H1 (cell line): ENCODE results near the gene KRT9. TPM values are rescaled to one million over a fixed set of nuclear protein-coding genes. Genes with fewer than 3 reads are reported as not detected.

ENCODE experiments used
- CTCF ChIA-PET: fragments of 300-600 bp; sonication (Branson Sonifier 250); formaldehyde crosslinking; loops from one replicate; lab custom pipeline; 2021; ENCODE audit not compliant: partially characterized antibody; lab: Charles Lee
- POLR2A ChIA-PET: fragments of 300-600 bp; sonication (Branson Sonifier 250); formaldehyde crosslinking; loops from one replicate; lab custom pipeline; 2021; ENCODE audit warnings: inconsistent platforms; ENCODE audit not compliant: partially characterized antibody; lab: Charles Lee
- DNase-seq, 2 experiments: peaks; one replicate each; pipeline versions ENCODE4 v3.0.0 to v3.0.0-alpha.2; 2010 to 2022; ENCODE audit warnings: low spot score in 2 of 2, low read depth in 1 of 2, mixed read lengths in 1 of 2
- FAIRE-seq: peaks from 2 replicates; lab custom pipeline; 2011; peaks lifted over from hg19 to GRCh38; lab: Jason Lieb, UNC
- H2AFZ ChIP-seq: 2 replicates; pipeline ENCODE4 v1.8.1; 2012; ENCODE audit warnings: low read length, inconsistent platforms
- H2AK5ac ChIP-seq: 2 replicates; pipeline ENCODE4 v1.6.1; 2013; ENCODE audit warnings: low read depth, low read length
- H2BK120ac ChIP-seq: replicated peaks from 2 replicates; pipeline ENCODE3; 2013; ENCODE audit warnings: low read depth, low read length, inconsistent platforms
- H2BK12ac ChIP-seq: 2 replicates; pipeline ENCODE4 v1.6.1; 2013; ENCODE audit warnings: low read depth, low read length
- H2BK15ac ChIP-seq: 2 replicates; pipeline ENCODE4 v1.6.1; 2013; ENCODE audit warnings: low read length
- H2BK20ac ChIP-seq: 2 replicates; pipeline ENCODE4 v1.6.1; 2013; ENCODE audit warnings: low read length
- H2BK5ac ChIP-seq: 2 replicates; pipeline ENCODE4 v1.6.1; 2013; ENCODE audit warnings: low read depth, low read length
- H3K14ac ChIP-seq: 2 replicates; pipeline ENCODE4 v1.6.1; 2013; ENCODE audit warnings: inconsistent platforms; ENCODE audit not compliant: insufficient read length
- H3K18ac ChIP-seq: 2 replicates; pipeline ENCODE4 v1.6.1; 2013; ENCODE audit warnings: low read length; ENCODE audit errors: extremely low read depth
- H3K23ac ChIP-seq: 2 replicates; pipeline ENCODE4 v1.6.1; 2013; ENCODE audit warnings: inconsistent platforms; ENCODE audit not compliant: insufficient read length
- H3K23me2 ChIP-seq: 2 replicates; pipeline ENCODE4 v1.6.1; 2013; ENCODE audit warnings: low read depth, low read length
- H3K27ac ChIP-seq: 2 replicates; pipeline ENCODE4 v1.6.1; 2011; ENCODE audit warnings: low read depth, low read length, inconsistent platforms
- H3K27me3 ChIP-seq, 4 experiments: replicated peaks in 1 of 4; 1 replicate in 1 of 4; 2 replicates in 3 of 4; pipeline versions ENCODE4 v1.6.1 to v1.8.1; 2011 to 2013; ENCODE audit warnings: low read length in 3 of 4, mild to moderate bottlenecking in 3 of 4, inconsistent platforms in 2 of 4, mixed read lengths in 2 of 4, moderate library complexity in 1 of 4; ENCODE audit not compliant: control insufficient read depth in 3 of 4, insufficient read depth in 3 of 4; ENCODE audit errors: extremely low read depth in 1 of 4
- H3K36me3 ChIP-seq, 4 experiments: 2 replicates each; pipeline versions ENCODE4 v1.6.1 to v1.8.1; 2011 to 2013; ENCODE audit warnings: mild to moderate bottlenecking in 4 of 4, low read length in 3 of 4, moderate library complexity in 2 of 4, control low read depth in 1 of 4, inconsistent platforms in 1 of 4; ENCODE audit not compliant: insufficient read depth in 4 of 4, control insufficient read depth in 2 of 4
- H3K4ac ChIP-seq: replicated peaks from 2 replicates; pipeline ENCODE3; 2013; ENCODE audit warnings: low read length, low read depth, mixed read lengths, inconsistent platforms; ENCODE audit not compliant: insufficient read length
- H3K4me1 ChIP-seq, 4 experiments: replicated peaks in 1 of 4; 1 replicate in 1 of 4; 2 replicates in 3 of 4; pipeline versions ENCODE4 v1.6.1 to v1.8.1; 2011 to 2013; ENCODE audit warnings: low read length in 3 of 4, inconsistent platforms in 2 of 4, mixed read lengths in 1 of 4; ENCODE audit not compliant: insufficient read depth in 4 of 4, control insufficient read depth in 3 of 4
- H3K4me2 ChIP-seq, 2 experiments: 2 replicates each; pipeline versions ENCODE4 v1.6.1 to v1.8.1; 2011 to 2013; ENCODE audit warnings: low read depth in 2 of 2, low read length in 2 of 2, control low read depth in 1 of 2, inconsistent platforms in 1 of 2, mild to moderate bottlenecking in 1 of 2; ENCODE audit not compliant: insufficient read depth in 1 of 2
- H3K4me3 ChIP-seq, 4 experiments: fragments of 200-600, 300-600 bp in 1 of 4; sonication (generic), shearing (Covaris generic), sonication (Bioruptor Twin) in 1 of 4; 2 replicates each; pipeline versions ENCODE4 v1.5.1 to v1.8.1; 2011 to 2016; ENCODE audit warnings: low read length in 4 of 4, low read depth in 3 of 4, control low read depth in 2 of 4, inconsistent platforms in 2 of 4, mild to moderate bottlenecking in 2 of 4, mixed read lengths in 1 of 4, moderate library complexity in 1 of 4; ENCODE audit not compliant: insufficient read depth in 2 of 4; ENCODE audit errors: extremely low read depth in 1 of 4
- H3K56ac ChIP-seq: replicated peaks from 2 replicates; pipeline ENCODE3; 2013; ENCODE audit warnings: low read depth, mild to moderate bottlenecking, mixed read lengths, low read length, inconsistent platforms; ENCODE audit not compliant: insufficient read length
- H3K79me1 ChIP-seq: 2 replicates; pipeline ENCODE4 v1.6.1; 2013; ENCODE audit warnings: low read depth, low read length, control low read depth
- H3K79me2 ChIP-seq, 2 experiments: 2 replicates each; pipeline versions ENCODE4 v1.6.1 to v1.8.1; 2012 to 2013; ENCODE audit warnings: low read length in 2 of 2, mild to moderate bottlenecking in 2 of 2, inconsistent platforms in 1 of 2; ENCODE audit not compliant: insufficient read depth in 2 of 2, control insufficient read depth in 1 of 2
- H3K9ac ChIP-seq, 4 experiments: replicated peaks in 1 of 4; 1 replicate in 1 of 4; 2 replicates in 3 of 4; pipeline versions ENCODE4 v1.6.1 to v1.8.1; 2011 to 2013; ENCODE audit warnings: low read depth in 3 of 4, low read length in 3 of 4, control low read depth in 2 of 4, mild to moderate bottlenecking in 2 of 4, moderate library complexity in 2 of 4, inconsistent platforms in 1 of 4; ENCODE audit errors: extremely low read depth in 1 of 4
- H3K9me3 ChIP-seq, 2 experiments: 2 replicates each; pipeline versions ENCODE4 v1.6.1 to v1.8.1; 2012 to 2013; ENCODE audit warnings: mild to moderate bottlenecking in 2 of 2, moderate library complexity in 2 of 2, control low read depth in 1 of 2, inconsistent platforms in 1 of 2, low read depth in 1 of 2, low read length in 1 of 2, mixed read lengths in 1 of 2; ENCODE audit not compliant: insufficient read depth in 2 of 2
- H4K20me1 ChIP-seq, 2 experiments: replicated peaks in 1 of 2; 2 replicates each; pipeline versions ENCODE3 to v1.8.1; 2011 to 2013; ENCODE audit warnings: inconsistent platforms in 2 of 2, low read length in 2 of 2, mild to moderate bottlenecking in 1 of 2; ENCODE audit not compliant: insufficient read depth in 2 of 2, control insufficient read depth in 1 of 2
- H4K5ac ChIP-seq: 2 replicates; pipeline ENCODE4 v1.6.1; 2013; ENCODE audit warnings: low read length, low read depth, mixed read lengths, inconsistent platforms; ENCODE audit not compliant: insufficient read length
- H4K8ac ChIP-seq: 2 replicates; pipeline ENCODE4 v1.8.0; 2013; ENCODE audit warnings: mild to moderate bottlenecking, moderate library complexity, low read length, inconsistent platforms; ENCODE audit not compliant: insufficient read depth; ENCODE audit errors: extremely low read depth
- H4K91ac ChIP-seq: replicated peaks from 2 replicates; pipeline ENCODE3; 2013; ENCODE audit warnings: low read length, mixed read lengths, inconsistent platforms; ENCODE audit not compliant: insufficient read length
- EP300 ChIP-seq, 2 experiments: IDR thresholded peaks; 1 replicate in 1 of 2; 2 replicates in 1 of 2; pipeline ENCODE4 v1.6.1; 2011 to 2012; ENCODE audit warnings: low read depth in 2 of 2, low read length in 2 of 2, mild to moderate bottlenecking in 2 of 2, borderline replicate concordance in 1 of 2, inconsistent platforms in 1 of 2, moderate library complexity in 1 of 2
- FOSL1 ChIP-seq: IDR thresholded peaks from 2 replicates; pipeline ENCODE4 v1.6.1; 2011; ENCODE audit warnings: mild to moderate bottlenecking, low read depth, low read length, moderate library complexity; ENCODE audit not compliant: insufficient read depth
- GTF2F1 ChIP-seq: IDR thresholded peaks from 2 replicates; pipeline ENCODE4 v1.6.1; 2012; ENCODE audit warnings: low read depth, low read length, improper control_type of control experiment, borderline replicate concordance
- JUN ChIP-seq: IDR thresholded peaks from 2 replicates; pipeline ENCODE4 v1.6.1; 2011; ENCODE audit warnings: low read depth, mild to moderate bottlenecking, improper control_type of control experiment, low read length
- RNF2 ChIP-seq: fragments of 200-900, 300-1000 bp; sonication (generic); IDR thresholded peaks from 2 replicates; pipeline ENCODE4 v1.7.1; 2016; ENCODE audit warnings: borderline replicate concordance, low read depth, mild to moderate bottlenecking, antibody characterized with exemption, low read length; ENCODE audit not compliant: poor library complexity, severe bottlenecking; ENCODE audit errors: missing control alignments
- SIX5 ChIP-seq: IDR thresholded peaks from 2 replicates; pipeline ENCODE4 v1.6.1; 2011; ENCODE audit warnings: mild to moderate bottlenecking, low read depth, low read length
- WGBS, 2 experiments: shearing (Covaris generic) in 1 of 2; methylation state at CpG; one replicate each; pipeline versions ENCODE4 v1.1.6 to v1.1.7; 2013 to 2015; ENCODE audit warnings: low lambda C conversion rate in 2 of 2, mixed read lengths in 2 of 2, inconsistent platforms in 1 of 2, low coverage in 1 of 2, missing lambda C conversion rate in 1 of 2; ENCODE audit not compliant: insufficient replicate concordance in 2 of 2, insufficient coverage in 1 of 2, insufficient read length in 1 of 2; ENCODE audit errors: extremely low coverage in 1 of 2, missing lambda C conversion rate in 1 of 2; 5-methylcytosine and 5-hydroxymethylcytosine counted together
- polyA plus RNA-seq, 7 experiments: library from polyadenylated mRNA; depleted of rRNA in 3 of 7; stranded (reverse) in 5 of 7; unstranded in 2 of 7; fragments of >200 nt in 5 of 7; fragments of 200-250 nt in 2 of 7; gene quantifications; 1 replicate in 5 of 7; 2 replicates in 1 of 7; 4 replicates in 1 of 7; pipeline versions ENCODE4 v1.2.1 to v1.2.3, GENCODE V29; 2011 to 2013; ENCODE audit warnings: missing spikeins in 2 of 7, mixed read lengths in 2 of 7
- total RNA-seq: library from RNA; stranded (reverse); fragmentation: NEBNext Ultra II Directional; extraction: Animal tissue kit (Norgen Biotek cat#: 25700); gene quantifications from 2 replicates; pipeline ENCODE4 v1.2.1, GENCODE V29; 2021
- TF ChIP-seq, protein P1 (sequence below): IDR thresholded peaks from 2 replicates; pipeline ENCODE4 v1.6.1; 2012; ENCODE audit warnings: inconsistent platforms

Gene KRT9
- total and polyA plus RNA-seq, 2 of the 8 experiments (the other 6 are each of a cell fraction or from before 2014, with no cell fraction given) = not detected

DNA sequence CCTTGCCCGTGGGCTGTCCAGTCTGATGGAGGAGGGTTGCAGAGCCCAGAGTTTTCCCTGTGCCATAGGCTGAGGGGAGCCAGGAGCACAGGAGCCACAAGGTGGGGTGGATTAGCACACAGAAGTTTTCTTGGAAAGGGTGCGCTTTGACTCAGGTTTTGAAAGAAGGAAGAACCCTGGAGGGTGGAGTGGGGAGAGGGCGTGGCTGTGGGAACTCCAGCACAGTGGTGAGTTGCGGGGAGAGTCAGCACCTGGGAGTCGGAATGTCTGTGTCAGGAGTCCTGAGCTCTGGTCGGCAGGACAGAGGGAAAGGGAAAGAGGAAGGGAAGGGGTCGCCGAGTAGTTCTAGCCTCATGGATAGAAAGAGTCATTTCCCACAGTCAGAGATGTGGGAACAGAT, 23.7 kb upstream of the KRT9 start:
- peaks cover 0 to 2% of the 10 kb centered on the region in 2 experiments for H4K20me1 ChIP-seq
- H4K91ac ChIP-seq = no peak overlapping the region
- no peaks in the 10 kb centered on the region for H3K36me3 ChIP-seq
- POLR2A ChIA-PET = interaction anchor here (1.4 to 1.9 kb wide), 2 partner anchors 67 to 93 kb away, joined by 5 to 7 read pairs; partner anchors contain the start of genes EIF1 and KRT19
- H3K9me3 ChIP-seq = no peaks in the 10 kb centered on the region
- H2AFZ ChIP-seq = no peak overlapping the region
- no peak overlapping the region for H3K23ac ChIP-seq
- no peak overlapping the region for H3K56ac ChIP-seq
- CTCF ChIA-PET = interaction anchor here (1.0 to 5.6 kb wide), 8 partner anchors 14 to 71 kb away, joined by 3 to 26 read pairs (median 6); partner anchors contain the start of gene KRT17
- no peak for FAIRE-seq
- no peaks in the 10 kb centered on the region for H3K79me1 ChIP-seq
- H4K8ac ChIP-seq = no peak overlapping the region; the same call in 1 of the 2 replicates
- H3K9ac ChIP-seq = no peak overlapping the region
- TF ChIP-seq, protein P1, sequence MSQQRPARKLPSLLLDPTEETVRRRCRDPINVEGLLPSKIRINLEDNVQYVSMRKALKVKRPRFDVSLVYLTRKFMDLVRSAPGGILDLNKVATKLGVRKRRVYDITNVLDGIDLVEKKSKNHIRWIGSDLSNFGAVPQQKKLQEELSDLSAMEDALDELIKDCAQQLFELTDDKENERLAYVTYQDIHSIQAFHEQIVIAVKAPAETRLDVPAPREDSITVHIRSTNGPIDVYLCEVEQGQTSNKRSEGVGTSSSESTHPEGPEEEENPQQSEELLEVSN = no peak
- TF ChIP-seq EP300 (IDR thresholded peaks at IDR 0.05; ENCODE audit: borderline replicate concordance in 1 of 2, low read depth in 2 of 2, low read length in 2 of 2) (no peak), FOSL1 (no peak), RNF2 (no peak), JUN (no peak), SIX5 (no peak), GTF2F1 (no peak)
- TF ChIP-seq, all 59 proteins: peak for 0
- WGBS, 2 experiments = 91% methylated on average over 8 of the region's 8 CpGs; no CpG with 5 or more reads in 1 of the 2 experiments
- Histone ChIP-seq H2BK15ac (no peak overlapping the region), H3K18ac (no peak overlapping the region), H3K4me3 (no peak overlapping the region), H3K14ac (no peak overlapping the region), H2AK5ac (no peak overlapping the region), H4K5ac (no peak overlapping the region), H3K79me2 (no peaks in the 10 kb centered on the region), H3K27ac (no peak overlapping the region), H3K4me2 (no peak overlapping the region), H3K27me3 (no peaks in the 10 kb centered on the region), H3K4ac (no peak overlapping the region), H3K23me2 (peaks cover 19% of the 10 kb centered on the region; the same call in 1 of the 2 replicates), H2BK20ac (no peak overlapping the region), H2BK12ac (no peak overlapping the region), H2BK5ac (no peak overlapping the region), H2BK120ac (no peak overlapping the region), H3K4me1 (no peaks in the 10 kb centered on the region)
- no peak for DNase-seq
